T-helper 2 cell treated with Interferon-gamma antibody and Interleukin-4, amounts not matched to agents 100 ng/mL and 5 ng/mL, for 36 hours (primary cell): Measurements from ENCODE around the gene TCF20. TPM values are rescaled to one million over a fixed set of nuclear protein-coding genes. Genes with fewer than 3 reads are reported as not detected.

Experiments
- intact Hi-C: fragments of 100-400 bp; cut with micrococcal nuclease; formaldehyde crosslinking; loops from one replicate; pipeline ENCODE4 v1.15.1; 2023
- total RNA-seq: library from RNA; stranded (reverse); gene quantifications from 2 replicates; pipeline ENCODE4 v1.2.3, GENCODE V29; 2022

The TCF20 gene
- total RNA-seq, 1 donor from 2014 or later = 75.8 TPM

- intact Hi-C loops = no loop called here
These were observed 30.0 kb upstream of the TCF20 start for GRCh38 chr22:42300259-42301076.

DNA sequence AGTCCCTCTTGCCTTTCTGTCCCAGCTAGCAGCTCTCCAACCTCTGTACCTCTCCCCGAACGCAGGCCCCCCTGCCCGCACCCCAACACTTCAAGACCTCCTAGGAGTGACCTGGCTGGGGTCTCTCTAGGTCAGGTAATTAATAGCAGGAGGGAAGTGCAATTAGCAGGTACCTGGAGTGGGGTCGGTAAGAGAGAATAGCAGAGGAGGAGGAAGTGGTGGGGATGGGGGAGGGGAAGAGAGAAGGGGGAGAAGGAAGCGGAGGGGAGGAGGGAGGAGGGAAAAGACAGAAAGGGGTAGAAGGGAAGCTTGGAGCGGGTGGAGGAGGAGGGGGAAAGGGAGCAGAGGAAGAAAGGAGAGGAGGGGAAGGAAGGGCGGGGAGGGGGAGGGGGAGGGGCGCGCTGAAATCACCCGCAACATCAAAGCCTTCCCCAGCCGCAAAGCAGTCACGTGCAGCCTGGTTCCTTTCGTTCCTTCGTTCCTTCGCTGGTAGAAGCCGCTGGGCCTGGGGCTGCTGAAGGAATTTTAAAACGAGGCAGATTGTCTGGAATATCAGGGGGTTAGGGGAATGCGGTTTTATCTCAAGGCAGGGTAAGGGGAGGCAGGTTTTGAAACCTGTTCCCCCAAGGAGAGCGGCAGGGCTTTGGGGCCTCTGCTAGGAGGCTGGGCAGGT lies 29.3 kb upstream of the TCF20 start:
- intact Hi-C loops = no loop called here

- intact Hi-C loops = no loop called here
These were observed 28.3 kb upstream of the TCF20 start for GRCh38 chr22:42298746-42299145.

GRCh38 chr22:42297778-42298177 lies 27.3 kb upstream of the TCF20 start:
- intact Hi-C loops = no loop called here

DNA sequence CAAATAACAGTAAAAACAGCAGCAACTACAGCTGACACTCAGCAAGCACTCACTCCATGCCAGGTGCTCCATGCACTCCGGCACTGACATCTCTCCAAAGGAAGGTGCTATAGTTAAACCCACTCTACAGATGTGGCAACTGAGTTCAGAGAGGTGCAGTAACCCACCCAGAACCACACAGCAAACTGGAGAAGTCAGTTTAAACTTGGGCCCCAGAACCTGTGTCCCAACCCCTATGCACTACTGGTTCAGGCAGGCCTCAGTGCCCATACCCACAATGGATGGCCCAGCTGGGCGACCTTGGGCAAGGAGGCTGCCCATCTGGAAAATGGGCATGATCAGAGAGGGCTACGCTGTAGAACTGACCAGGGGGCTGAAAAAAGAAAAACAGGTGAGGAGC lies 26.4 kb upstream of the TCF20 start:
- intact Hi-C loops = no loop called here

- intact Hi-C loops = no loop called here
These were observed 26.0 kb upstream of the TCF20 start for GRCh38 chr22:42296381-42296853.

- intact Hi-C loops = no loop called here
These were observed 23.9 kb upstream of the TCF20 start for GRCh38 chr22:42294034-42294985.

GRCh38 chr22:42292732-42293520 lies 22.5 kb upstream of the TCF20 start:
- intact Hi-C loops = no loop called here

DNA sequence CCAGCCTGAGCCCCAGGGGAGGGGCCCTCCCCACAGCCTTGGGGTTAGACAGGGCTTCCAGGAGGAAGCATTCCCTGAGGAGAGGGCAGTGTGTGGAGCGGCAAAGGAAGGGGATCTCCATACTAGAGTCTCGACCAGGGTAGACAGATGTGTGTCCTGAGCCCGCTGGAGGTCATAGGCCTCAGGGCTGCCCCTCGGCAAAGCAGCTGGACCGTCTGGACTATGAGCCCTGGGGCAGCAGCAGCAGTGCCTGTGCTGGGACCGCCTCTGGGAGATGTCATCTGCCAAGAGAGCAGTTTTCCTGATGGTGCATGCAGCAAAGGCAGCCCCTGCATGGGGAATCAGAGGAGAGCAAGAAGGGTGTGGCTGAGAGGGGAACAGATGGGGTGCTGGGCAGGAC lies 20.8 kb upstream of the TCF20 start:
- intact Hi-C loops = no loop called here

- intact Hi-C loops = no loop called here
These were observed 19.5 kb upstream of the TCF20 start for GRCh38 chr22:42289671-42290541.

- intact Hi-C loops = no loop called here
These were observed 18.3 kb upstream of the TCF20 start for GRCh38 chr22:42288791-42289190.

GRCh38 chr22:42287174-42287890 lies 16.9 kb upstream of the TCF20 start:
- intact Hi-C loops = no loop called here

DNA sequence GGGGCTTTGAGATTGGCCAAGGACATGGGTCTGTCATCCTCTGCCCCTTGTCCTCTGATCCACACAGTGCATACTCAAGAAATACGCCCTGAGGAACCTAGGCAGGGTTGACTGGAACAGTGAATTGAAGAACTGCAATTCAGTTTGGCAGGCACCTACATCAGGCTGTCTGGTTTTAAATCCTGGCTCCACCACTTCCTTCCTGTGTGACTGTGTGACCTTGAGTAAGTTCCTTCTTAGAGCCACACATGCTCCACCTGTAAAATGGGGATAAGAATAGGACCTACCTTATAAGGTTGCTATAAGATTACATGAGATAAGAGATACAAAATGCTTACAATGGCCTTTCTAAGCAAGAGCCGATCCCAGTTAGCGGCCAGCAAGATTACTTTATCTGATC lies 15.8 kb upstream of the TCF20 start:
- intact Hi-C loops = no loop called here

DNA sequence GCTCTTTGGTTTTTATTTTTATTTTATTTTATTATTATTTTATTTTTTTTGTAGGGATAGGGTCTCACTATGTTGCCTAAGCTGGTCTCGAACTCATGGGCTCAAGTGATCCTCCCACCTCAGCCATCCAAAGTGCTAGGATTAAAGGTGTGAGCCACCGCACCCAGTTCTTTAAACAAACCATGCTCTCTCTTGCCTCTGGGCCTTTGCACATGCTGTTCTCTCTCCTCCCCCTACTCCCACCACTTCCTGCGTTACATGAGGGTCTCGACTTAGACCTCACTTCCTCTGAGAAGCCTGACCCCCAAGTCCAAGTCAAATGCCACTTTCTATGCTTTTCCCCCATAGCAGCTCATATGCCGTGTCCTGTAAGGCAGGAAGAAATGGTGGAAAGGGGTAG lies 15.2 kb upstream of the TCF20 start:
- intact Hi-C loops = no loop called here

- intact Hi-C loops = no loop called here
These were observed 14.3 kb upstream of the TCF20 start for GRCh38 chr22:42284643-42285181.

DNA sequence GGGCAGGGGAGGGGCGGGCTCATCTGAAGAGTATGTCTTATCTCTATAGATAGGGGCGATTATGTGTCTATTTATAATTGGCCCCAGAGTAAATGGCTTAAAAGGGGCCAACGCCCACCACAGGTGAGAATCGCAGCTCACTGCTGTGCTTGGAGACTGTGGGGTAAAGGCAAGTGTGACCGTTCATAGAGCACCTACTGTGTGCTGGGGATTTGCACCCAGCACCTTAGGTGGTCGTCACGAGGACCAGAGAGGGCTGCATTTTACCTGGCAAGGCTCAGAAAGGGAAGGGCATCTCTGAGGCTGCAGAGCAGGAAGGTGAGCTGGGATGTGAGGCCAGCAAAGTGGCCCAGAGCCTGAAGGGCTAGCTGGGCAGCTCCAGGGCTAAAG lies 13.7 kb upstream of the TCF20 start:
- intact Hi-C loops = no loop called here

- intact Hi-C loops = no loop called here
These were observed 13.1 kb upstream of the TCF20 start for GRCh38 chr22:42283278-42284201.

GRCh38 chr22:42282943-42283277 lies 12.5 kb upstream of the TCF20 start:
- intact Hi-C loops = no loop called here
